Central memory CD4-positive, alpha-beta T cell (primary cell): ENCODE results near the gene TMEM8B.

Experiments
- DNase-seq: peaks from one replicate; pipeline ENCODE4 v3.0.0; 2022
- total RNA-seq, 3 experiments: gene quantifications; one replicate each; lab custom pipeline; 2026; lab: John Stamatoyannopoulos, UW

Gene TMEM8B, protein sequence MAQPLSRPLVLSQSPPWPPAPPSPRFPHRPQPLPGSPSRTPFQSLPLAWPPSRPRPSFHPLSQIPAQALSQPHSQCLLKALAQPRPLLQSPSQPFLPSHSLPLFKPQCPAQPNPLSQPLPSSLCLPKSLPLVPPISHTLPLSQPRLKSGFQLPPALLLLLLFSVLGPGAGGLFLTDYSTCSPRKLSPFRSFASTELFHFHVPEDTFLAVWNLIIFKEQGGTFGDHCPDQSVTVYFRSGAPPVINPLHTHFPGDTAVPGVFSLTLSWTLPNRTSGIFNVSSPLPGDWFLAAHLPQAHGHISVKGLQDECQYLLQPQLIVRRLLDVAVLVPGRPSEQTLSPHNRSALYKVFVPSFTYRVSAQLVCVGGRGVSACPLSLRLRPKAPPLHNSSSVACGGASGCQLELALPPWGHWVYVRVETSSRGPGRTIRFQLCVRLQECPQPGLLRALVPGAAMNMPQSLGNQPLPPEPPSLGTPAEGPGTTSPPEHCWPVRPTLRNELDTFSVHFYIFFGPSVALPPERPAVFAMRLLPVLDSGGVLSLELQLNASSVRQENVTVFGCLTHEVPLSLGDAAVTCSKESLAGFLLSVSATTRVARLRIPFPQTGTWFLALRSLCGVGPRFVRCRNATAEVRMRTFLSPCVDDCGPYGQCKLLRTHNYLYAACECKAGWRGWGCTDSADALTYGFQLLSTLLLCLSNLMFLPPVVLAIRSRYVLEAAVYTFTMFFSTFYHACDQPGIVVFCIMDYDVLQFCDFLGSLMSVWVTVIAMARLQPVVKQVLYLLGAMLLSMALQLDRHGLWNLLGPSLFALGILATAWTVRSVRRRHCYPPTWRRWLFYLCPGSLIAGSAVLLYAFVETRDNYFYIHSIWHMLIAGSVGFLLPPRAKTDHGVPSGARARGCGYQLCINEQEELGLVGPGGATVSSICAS
- 1.3 to 11.4 (median 6.4) reads per million in 3 experiments for total RNA-seq

DNA sequence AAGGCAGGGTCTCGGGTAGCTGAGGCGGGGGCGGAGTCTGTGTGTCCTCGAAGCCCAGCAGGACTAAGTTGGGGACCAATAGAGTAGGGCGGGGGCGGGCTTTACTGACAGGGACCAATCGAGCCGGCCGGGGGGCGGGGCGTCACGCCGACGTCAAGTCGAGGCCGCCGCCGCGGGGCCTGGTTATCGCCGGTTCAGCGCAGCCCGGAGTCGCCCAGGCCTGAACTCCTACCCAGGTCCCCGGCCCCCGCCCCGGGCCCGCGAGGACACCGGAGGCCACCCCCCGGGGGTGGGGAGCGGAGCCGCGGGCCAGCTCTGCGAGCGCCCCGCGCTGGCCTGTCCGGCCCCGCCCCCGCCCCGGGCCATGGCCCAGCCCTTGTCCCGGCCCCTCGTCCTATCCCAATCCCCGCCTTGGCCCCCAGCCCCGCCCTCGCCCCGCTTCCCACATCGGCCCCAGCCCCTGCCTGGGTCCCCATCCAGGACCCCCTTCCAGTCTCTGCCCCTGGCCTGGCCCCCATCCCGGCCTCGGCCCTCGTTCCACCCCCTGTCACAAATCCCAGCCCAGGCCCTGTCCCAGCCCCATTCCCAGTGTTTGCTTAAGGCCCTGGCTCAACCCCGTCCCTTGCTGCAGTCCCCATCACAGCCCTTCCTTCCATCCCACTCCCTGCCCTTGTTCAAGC lies at the start of gene TMEM8B:
TMEM8B (plus strand) TSS at position 145 of the 680 bp plus-strand sequence; CDS start at position 365, 220 bp downstream.
- peak; percentile 84 for DNase-seq

- no peak for DNase-seq
Observed at GRCh38 chr9:35781066-35781465, 48.0 kb upstream of the TMEM8B start.

GRCh38 chr9:35783418-35783817 lies 45.6 kb upstream of the TMEM8B start:
- no peak for DNase-seq

- DNase-seq = no peak
Observed at GRCh38 chr9:35789541-35789940, 39.5 kb upstream of the TMEM8B start.

- no peak for DNase-seq
Observed at GRCh38 chr9:35790025-35790384, 39.0 kb upstream of the TMEM8B start.

DNA sequence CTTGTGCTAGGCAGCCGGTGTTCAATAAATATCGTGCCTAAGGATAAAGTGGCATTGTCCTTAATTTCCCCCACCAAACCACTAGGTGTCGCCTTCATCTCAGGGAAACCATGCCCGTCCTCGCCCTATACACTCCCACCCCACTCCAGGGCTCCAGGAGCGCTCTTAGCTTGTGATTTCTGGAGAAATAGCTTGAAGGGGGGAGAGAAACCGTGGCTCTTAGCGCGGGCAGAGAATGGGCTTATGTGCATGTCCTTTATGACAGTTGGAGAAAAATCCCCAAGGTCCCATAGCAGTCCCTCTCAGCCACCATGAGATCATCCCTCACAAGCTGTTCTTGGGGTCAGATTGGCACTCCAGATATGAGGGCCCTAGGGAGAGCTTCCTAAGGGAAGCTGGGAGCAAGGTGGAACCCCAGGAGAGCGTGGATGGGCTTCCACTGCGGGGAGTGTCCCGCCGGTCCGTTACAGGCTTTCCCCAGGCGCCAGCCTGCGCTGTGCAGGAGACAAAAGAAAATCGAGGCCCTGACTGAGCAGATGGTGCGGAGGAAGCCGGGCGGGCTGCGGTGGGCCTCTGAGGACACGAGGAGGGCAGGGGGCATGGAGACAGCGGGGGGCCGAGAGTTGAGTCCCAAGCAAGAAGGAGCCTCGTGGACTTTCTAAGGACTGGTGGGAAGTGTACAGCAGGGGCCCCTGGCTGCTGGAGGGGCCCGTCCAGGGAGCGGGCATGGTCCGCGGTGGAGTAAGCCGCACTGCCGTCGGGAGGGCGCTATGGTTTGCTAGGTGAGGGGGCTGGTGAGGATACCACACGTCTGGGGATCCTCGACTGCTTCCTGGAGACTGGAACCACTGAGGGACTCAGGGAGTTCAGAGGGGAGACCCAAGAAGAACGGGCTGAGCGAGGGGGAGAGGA lies 38.4 kb upstream of the TMEM8B start:
- DNase-seq = peak; percentile 58

DNA sequence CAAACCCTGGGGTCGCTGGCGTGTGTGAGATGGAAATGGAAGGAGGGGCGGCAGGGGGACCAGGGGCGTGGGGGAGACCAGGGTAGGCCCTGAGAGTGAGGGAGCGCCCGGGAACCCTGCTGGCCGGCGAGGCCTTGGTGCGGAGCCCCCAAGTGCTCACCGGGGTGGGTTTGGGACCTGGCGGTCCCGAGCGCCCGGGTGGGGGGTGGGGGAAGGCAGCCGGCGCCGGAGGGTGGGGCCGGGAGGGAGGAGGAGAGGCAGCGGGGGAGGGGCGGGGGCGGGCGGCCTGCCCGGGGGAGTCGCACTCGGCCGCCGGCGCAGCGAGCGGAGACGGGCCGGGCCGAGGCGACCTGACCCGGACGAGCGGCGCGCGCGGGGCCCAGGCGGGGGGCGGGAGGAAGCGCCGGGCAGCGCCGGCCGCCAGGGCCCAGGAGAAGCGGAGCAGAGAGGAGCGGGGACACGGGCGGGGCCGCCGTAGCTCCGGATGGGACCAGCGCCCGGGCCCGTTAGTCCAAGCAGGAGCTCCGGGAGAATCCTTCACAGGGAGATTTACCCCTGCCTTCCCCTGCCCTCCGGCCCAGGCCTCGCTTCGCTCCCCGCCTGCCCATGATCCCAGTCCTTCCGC lies 37.6 kb upstream of the TMEM8B start, which contains the start of gene NPR2:
NPR2 (plus strand) TSS at position 295 of the 625 bp plus-strand sequence. CDS start 818 bp downstream, outside the sequence.
- no peak for DNase-seq

GRCh38 chr9:35792024-35792813 lies 36.8 kb upstream of the TMEM8B start:
- no peak for DNase-seq

DNA sequence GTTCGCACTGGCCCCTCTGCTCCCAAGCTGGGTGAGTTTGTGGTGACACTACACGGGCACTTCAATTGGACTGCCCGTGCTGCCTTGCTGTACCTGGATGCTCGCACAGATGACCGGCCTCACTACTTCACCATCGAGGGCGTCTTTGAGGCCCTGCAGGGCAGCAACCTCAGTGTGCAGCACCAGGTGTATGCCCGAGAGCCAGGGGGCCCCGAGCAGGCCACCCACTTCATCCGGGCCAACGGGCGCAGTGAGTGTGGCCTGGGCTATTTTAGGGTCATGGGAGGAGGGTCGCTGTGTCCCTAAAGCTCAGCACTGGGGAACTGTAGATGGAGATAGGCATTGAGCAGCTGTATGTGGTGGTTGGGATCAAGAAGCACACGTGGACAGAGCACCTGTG lies 36.2 kb upstream of the TMEM8B start:
- no peak for DNase-seq

DNA sequence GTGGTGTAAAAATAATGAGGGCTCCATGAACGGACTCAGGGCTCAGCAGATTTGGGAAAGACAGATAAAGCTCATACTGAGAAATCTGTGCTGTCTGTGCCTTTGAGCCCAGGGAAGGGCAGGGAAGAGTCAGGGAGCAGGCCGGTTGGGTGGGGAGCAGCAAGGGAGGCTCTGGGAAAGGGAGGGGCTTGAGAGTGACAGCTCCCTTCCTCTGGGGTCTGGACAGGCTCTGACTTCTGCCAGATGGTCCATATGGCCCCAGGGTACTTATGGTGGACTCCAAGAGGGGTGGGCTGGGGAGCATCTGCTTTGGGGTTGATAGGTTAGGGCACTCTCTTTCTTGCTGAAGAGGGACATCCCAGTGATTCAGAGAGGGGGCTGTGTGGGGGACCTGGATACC lies 35.6 kb upstream of the TMEM8B start:
- no peak for DNase-seq

DNA sequence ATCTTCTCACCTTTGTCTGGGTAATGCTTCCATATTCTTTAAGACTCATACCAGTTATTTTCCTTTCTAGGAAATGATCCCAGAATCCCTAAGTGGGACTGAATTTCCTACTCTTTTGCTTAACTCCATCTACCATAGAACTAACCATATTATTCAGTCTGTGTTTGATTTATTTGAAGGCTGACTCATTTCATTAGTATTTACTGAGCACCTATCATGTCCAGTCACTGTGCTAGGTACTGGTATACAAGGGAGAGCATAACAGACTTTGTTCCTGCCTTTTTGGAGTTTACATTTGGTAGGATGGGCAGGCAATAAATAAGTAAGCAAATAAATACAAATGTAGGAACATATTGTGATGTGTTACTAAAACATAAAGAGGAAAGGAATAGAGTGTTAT lies 33.3 kb upstream of the TMEM8B start:
- DNase-seq = no peak

DNA sequence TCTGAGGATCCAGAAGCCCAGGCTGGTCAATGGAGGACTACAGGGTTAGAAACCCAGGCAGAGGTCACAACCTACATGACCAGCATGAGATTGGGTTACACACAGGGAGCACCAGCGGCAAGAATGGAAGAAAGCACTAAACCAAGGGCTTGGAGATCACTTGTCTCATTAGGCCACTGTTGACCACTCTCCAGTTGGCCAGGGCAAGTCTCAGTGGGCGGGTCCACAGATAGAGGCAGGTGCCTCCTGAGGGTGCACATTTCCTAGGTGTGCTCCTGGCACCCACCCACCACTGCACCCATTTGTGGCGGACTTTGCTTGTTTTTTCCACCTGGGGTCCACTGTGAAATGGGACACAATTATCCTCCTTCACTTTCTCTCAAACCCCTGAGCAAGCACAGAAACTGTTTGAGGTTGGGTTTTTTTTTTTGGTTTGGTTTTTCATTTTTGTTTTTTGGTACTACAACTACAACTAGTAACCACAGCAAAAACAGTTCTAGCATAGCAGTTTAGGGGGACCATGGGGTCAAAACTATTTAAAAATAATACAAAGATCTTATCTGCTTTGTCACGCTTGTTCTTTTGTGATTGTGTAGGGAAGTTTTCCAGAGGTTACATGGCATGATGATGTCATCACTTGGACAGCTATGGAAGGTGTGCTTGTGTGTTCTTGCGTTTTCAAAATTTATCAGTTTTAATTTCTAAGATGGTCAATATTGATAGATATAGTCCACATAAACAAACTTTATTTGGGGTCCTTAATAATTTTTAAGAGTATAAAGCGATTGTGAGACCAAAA lies 31.5 kb upstream of the TMEM8B start:
- no peak for DNase-seq

- no peak for DNase-seq
Observed at GRCh38 chr9:35798658-35799374, 30.2 kb upstream of the TMEM8B start.

GRCh38 chr9:35800530-35800929 lies 28.5 kb upstream of the TMEM8B start:
- no peak for DNase-seq

DNA sequence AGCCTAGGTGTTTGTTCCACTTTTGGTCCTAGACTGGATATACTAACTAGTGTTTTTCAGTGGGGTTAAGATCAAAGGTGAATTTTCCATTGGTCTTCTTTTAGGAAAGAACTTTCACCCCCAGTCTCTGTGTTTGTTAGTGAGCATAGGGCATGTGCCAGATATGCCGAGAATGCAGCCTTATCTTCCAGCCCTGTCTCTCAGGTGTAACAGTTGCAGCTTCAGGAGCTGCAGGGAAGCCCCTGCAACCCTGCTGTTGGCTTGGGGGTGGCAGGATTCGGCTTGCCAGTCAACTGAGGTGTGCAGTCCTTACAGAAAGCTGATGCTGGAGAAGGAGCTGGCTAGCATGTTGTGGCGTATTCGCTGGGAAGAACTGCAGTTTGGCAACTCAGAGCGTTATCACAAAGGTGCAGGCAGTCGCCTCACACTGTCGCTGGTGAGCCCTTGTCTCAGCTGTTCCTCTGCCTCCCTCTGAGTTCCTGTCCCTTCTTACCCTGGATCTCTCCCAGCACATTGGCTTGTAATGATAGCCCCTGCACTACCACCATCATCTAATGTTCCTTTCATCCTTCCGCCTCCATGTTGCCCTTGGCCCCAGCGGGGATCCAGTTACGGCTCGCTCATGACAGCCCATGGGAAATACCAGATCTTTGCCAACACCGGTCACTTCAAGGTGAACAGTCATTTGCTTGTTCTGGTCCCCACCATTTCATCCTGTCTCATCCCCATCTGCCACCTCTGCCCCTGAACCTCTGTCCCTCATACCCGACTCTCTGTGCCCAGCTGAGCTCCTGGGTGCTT lies 27.5 kb upstream of the TMEM8B start:
- no peak for DNase-seq

DNA sequence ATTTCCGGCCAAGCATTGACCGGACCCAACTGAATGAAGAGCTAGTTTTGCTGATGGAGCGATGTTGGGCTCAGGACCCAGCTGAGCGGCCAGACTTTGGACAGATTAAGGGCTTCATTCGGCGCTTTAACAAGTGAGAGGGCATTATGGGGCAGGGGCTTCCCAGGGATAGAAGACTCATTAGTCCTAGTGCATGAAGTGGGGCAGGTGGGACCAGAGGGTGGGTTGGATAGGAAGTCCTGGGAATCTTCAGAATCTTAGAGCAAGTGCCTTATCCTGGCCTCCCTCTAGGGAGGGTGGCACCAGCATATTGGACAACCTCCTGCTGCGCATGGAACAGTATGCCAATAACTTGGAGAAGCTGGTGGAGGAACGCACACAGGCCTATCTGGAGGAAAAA lies 22.9 kb upstream of the TMEM8B start:
- DNase-seq = no peak

GRCh38 chr9:35808433-35808832 lies 20.6 kb upstream of the TMEM8B start:
- no peak for DNase-seq

DNA sequence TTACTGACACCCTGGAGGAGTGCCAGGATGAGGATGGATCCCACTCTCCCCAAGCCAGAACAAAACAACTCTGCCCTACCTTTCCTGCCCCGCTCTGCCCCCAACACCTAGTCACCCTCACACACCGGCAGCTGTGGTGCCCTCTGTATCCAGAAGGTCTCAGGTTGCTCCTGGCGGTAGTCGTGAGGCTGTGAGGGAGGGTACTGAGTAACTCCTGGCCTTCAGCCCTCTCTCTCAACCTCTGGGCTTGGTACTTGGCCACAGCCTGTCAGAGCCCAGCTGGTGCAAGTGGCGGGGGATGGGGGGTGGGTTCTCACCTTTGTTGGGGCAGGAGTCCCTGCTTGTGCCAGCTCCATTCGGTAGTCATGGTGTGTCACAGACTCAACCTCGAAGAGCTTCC lies 18.9 kb upstream of the TMEM8B start:
- no peak for DNase-seq
